Gastrocnemius medialis (tissue), 4 donors: ENCODE data around the gene OR2F2. TPM values are rescaled to one million over a fixed set of nuclear protein-coding genes. Genes with fewer than 3 reads are reported as not detected.

Source experiments
- ATAC-seq, 2 donors: fragments of 150-250 bp; one replicate each; pipeline ENCODE4 v1.9.1; 2016
- DNase-seq, 2 donors: peaks; one replicate each; pipeline ENCODE4 v3.0.0-alpha.2; 2019
- H3K27ac ChIP-seq, 4 donors: fragments of 200-600 bp; sonication (generic); 1 replicate in 1 of 4; 2 replicates in 3 of 4; pipeline ENCODE4 v1.5.1; 2016 to 2018; ENCODE audit warnings: mild to moderate bottlenecking in 2 of 4, moderate library complexity in 1 of 4
- H3K27me3 ChIP-seq, 3 donors: fragments of 200-600 bp; sonication (generic) in 2 of 3; 1 replicate in 1 of 3; 2 replicates in 2 of 3; pipeline versions ENCODE4 v1.5.1 to v1.6.0; 2016 to 2019; ENCODE audit warnings: mild to moderate bottlenecking in 1 of 3, moderate library complexity in 1 of 3
- H3K36me3 ChIP-seq, 2 donors: fragments of 200-600 bp; sonication (generic) in 1 of 2; one replicate each; pipeline ENCODE4 v1.5.1; 2017 to 2018
- H3K4me1 ChIP-seq, 2 donors: fragments of 200-600 bp; sonication (generic) in 1 of 2; one replicate each; pipeline ENCODE4 v1.5.1; 2016 to 2017; ENCODE audit warnings: mild to moderate bottlenecking in 2 of 2
- H3K4me3 ChIP-seq, 4 donors: fragments of 200-600 bp; sonication (generic) in 3 of 4; 1 replicate in 1 of 4; 2 replicates in 3 of 4; pipeline ENCODE4 v1.5.1; 2016 to 2019; ENCODE audit warnings: mild to moderate bottlenecking in 2 of 4
- H3K9me3 ChIP-seq, 3 donors: fragments of 200-600 bp; sonication (generic) in 2 of 3; 1 replicate in 1 of 3; 2 replicates in 2 of 3; pipeline ENCODE4 v1.5.1; 2016 to 2019
- CTCF ChIP-seq, 5 experiments: fragments of 450-650 bp in 3 of 5; fragments of 200-600 bp in 2 of 5; sonication (generic) in 2 of 5; IDR thresholded peaks in 4 of 5; conservative IDR thresholded peaks in 1 of 5; 1 replicate in 4 of 5; 2 replicates in 1 of 5; pipeline ENCODE4 v1.5.1; 2016 to 2019; ENCODE audit warnings: antibody characterized with exemption in 5 of 5, mild to moderate bottlenecking in 3 of 5, moderate library complexity in 3 of 5
- POLR2A ChIP-seq, 2 donors: fragments of 450-650 bp; IDR thresholded peaks; one replicate each; pipeline ENCODE4 v1.6.1; 2017; ENCODE audit warnings: antibody characterized with exemption in 2 of 2, mild to moderate bottlenecking in 2 of 2, moderate library complexity in 2 of 2
- in situ Hi-C, 4 donors: fragments of 200-750 bp; cut with MboI; loops; one replicate each; pipeline versions ENCODE4 v1.15.0 to v1.8.0; 2017; ENCODE audit warnings: low sequenced_read_pairs in 4 of 4
- intact Hi-C: fragments of 100-400 bp; cut with DNase I; formaldehyde crosslinking; loops from one replicate; pipeline ENCODE4 v1.15.1; 2023; ENCODE audit warnings: low total_unique reads
- total RNA-seq, 4 donors: library from RNA; depleted of rRNA; stranded (reverse); fragments of >200 nt; gene quantifications; one replicate each; pipeline versions ENCODE4 v1.1.0 to v1.2.3, GENCODE V29; 2016

OR2F2 gene
- total RNA-seq, 4 donors from 2014 or later, result not detected

GRCh38 chr7:143980746-143981510 is 45.9 kb downstream of the OR2F2 start:
- no peak for ATAC-seq
- no peak for DNase-seq

GRCh38 chr7:143983960-143984359 is 48.9 kb downstream of the OR2F2 start:
- H3K4me1 ChIP-seq, result no peaks in the 10 kb centered on the region

More at GRCh38 chr7:143980746-143981510, 45.9 kb downstream of the OR2F2 start:
- no peak overlapping the region for H3K27ac ChIP-seq
- no peak overlapping the region for H3K4me3 ChIP-seq
- no peaks in the 10 kb centered on the region for H3K9me3 ChIP-seq
- TF ChIP-seq CTCF (IDR thresholded peaks at IDR 0.05 in 4 of 5, conservative IDR thresholded peaks at IDR 0.05 in 1 of 5) (no peak), POLR2A (IDR thresholded peaks at IDR 0.05) (no peak)
- intact Hi-C loops (no loop called here), in situ Hi-C loops (no loop called here)
- no peaks in the 10 kb centered on the region for H3K36me3 ChIP-seq
- H3K27me3 ChIP-seq, result no peaks in the 10 kb centered on the region
- H3K4me1 ChIP-seq, result no peaks in the 10 kb centered on the region

More at GRCh38 chr7:143983960-143984359, 48.9 kb downstream of the OR2F2 start:
- Histone ChIP-seq H3K4me3 (no peak overlapping the region), H3K27me3 (no peaks in the 10 kb centered on the region), H3K9me3 (no peaks in the 10 kb centered on the region), H3K27ac (no peak overlapping the region), H3K36me3 (no peaks in the 10 kb centered on the region)
- ATAC-seq, result no peak
- intact Hi-C loops, result no loop called here
- in situ Hi-C loops, result no loop called here
- DNase-seq, result no peak
- TF ChIP-seq POLR2A (IDR thresholded peaks at IDR 0.05) (no peak), CTCF (IDR thresholded peaks at IDR 0.05 in 4 of 5, conservative IDR thresholded peaks at IDR 0.05 in 1 of 5) (no peak)

Other genes with a start within 250 kb of the OR2F2 start
- 1 to 10 TPM in 1 of 4 donors, not detected in 3; 1.2 TPM for gene CTAGE6, start 177.5 kb upstream of the OR2F2 start, total RNA-seq
- gene TCAF1, start 33.1 kb upstream of the OR2F2 start, total RNA-seq, result 10 to 100 TPM; 31.4 to 43.0 (median 32.9) TPM
- not detected for gene OR2F1, start 19.6 kb downstream of the OR2F2 start, total RNA-seq
- gene OR6B1, start 65.1 kb downstream of the OR2F2 start, total RNA-seq, result not detected
- gene OR2A5, start 113.7 kb downstream of the OR2F2 start, total RNA-seq, result not detected
- not detected for gene OR2A25, start 134.6 kb downstream of the OR2F2 start, total RNA-seq
- gene OR2A12, start 151.0 kb downstream of the OR2F2 start, total RNA-seq, result not detected
- gene OR2A2, start 174.3 kb downstream of the OR2F2 start, total RNA-seq, result not detected
- not detected for gene OR2A14, start 187.9 kb downstream of the OR2F2 start, total RNA-seq
- not detected for gene CTAGE4, start 248.2 kb downstream of the OR2F2 start, total RNA-seq